Measurements from ENCODE around the gene ARMCX2. TPM values are rescaled to one million over a fixed set of nuclear protein-coding genes. Genes with fewer than 3 reads are reported as not detected.

The ARMCX2 gene
- total RNA-seq, 1 experiment from 2014 or later = 0.98 TPM

DNA sequence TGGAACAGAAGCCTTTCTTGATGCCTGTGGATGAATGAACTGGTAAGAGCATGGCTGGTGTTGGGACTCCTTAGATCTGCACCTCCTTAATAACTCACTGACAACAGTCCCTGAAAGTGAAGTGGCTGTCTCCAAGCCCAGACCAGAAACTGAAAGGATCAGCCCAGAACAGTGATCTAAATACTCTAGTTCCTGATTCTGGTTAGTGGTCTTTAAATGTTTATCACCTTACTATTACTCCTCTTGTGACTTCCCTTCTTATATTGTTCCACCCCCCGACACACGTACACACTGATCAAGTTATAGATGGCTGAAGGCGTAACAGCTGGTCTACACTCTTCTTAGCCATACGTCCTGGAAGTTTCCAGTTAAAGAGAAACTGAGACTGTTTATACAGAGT, 33.8 kb upstream of the ARMCX2 start:
- TF ChIP-seq EZH2phosphoT487 (IDR thresholded peaks at IDR 0.05; ENCODE audit: borderline replicate concordance, low read length) (no peak), EZH2 (IDR thresholded peaks at IDR 0.05; ENCODE audit: low read length, unreplicated experiment) (no peak)
- TF ChIP-seq, protein P1, sequence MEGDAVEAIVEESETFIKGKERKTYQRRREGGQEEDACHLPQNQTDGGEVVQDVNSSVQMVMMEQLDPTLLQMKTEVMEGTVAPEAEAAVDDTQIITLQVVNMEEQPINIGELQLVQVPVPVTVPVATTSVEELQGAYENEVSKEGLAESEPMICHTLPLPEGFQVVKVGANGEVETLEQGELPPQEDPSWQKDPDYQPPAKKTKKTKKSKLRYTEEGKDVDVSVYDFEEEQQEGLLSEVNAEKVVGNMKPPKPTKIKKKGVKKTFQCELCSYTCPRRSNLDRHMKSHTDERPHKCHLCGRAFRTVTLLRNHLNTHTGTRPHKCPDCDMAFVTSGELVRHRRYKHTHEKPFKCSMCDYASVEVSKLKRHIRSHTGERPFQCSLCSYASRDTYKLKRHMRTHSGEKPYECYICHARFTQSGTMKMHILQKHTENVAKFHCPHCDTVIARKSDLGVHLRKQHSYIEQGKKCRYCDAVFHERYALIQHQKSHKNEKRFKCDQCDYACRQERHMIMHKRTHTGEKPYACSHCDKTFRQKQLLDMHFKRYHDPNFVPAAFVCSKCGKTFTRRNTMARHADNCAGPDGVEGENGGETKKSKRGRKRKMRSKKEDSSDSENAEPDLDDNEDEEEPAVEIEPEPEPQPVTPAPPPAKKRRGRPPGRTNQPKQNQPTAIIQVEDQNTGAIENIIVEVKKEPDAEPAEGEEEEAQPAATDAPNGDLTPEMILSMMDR (conservative IDR thresholded peaks at IDR 0.05; ENCODE audit: low read depth, low read length) = no peak
- H3K27ac ChIP-seq (ENCODE audit: low read length) = no peak overlapping the region
- no peaks in the 10 kb centered on the region for H3K9me3 ChIP-seq (ENCODE audit: low read length)
- H3K79me2 ChIP-seq (ENCODE audit: low read length) = no peaks in the 10 kb centered on the region
- peaks cover 13% of the 10 kb centered on the region for H3K27me3 ChIP-seq (ENCODE audit: low read length)
- POLR2A ChIA-PET (ENCODE audit: unreplicated experiment) = no interaction called here
- no peaks in the 10 kb centered on the region for H3F3A ChIP-seq (ENCODE audit: low read length, unreplicated experiment)
- no peaks in the 10 kb centered on the region for H3K9me2 ChIP-seq (replicated peaks; ENCODE audit: low read length)
- H3K9ac ChIP-seq (ENCODE audit: low read length) = no peak overlapping the region
- no TSS peak for BruUV-seq (replicated peaks)
- CTCF ChIA-PET = no interaction called here
- no peaks in the 10 kb centered on the region for H4K20me1 ChIP-seq (ENCODE audit: low read length)
- no peak overlapping the region for H3K4me2 ChIP-seq (ENCODE audit: low read length)
- H3K36me3 ChIP-seq (ENCODE audit: low read depth, low read length) = no peaks in the 10 kb centered on the region
- ATAC-seq (no peak), DNase-seq (no peak)
- no peaks in the 10 kb centered on the region for H3K4me1 ChIP-seq (ENCODE audit: insufficient read depth, low read length)
- no peak overlapping the region for H2AFZ ChIP-seq (ENCODE audit: low read length)
- H3K4me3 ChIP-seq (ENCODE audit: low read length) = no peak overlapping the region
- intact Hi-C loops (cut with micrococcal nuclease) = no loop called here

DNA sequence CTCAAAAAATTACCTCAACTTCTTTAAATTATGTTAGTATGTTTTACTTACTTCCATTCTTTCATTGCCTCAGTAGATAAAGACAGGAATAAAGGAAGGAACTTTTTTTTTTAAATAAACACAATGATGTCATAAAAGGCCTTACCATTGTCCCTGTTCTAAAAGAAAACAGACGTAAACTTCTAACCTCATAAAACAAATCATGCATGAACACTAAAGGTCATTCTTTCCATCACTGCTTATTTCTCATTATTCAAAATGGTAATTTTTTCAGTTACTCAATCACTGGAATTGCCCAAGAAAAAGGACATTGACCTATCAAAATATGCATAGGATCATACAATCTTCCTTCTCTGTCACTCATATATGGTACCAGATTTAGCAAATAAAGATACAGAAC, 32.2 kb upstream of the ARMCX2 start:
- H3K27me3 ChIP-seq (ENCODE audit: low read length) = peaks cover 23% of the 10 kb centered on the region
- ChIA-PET CTCF (no interaction called here), POLR2A (ENCODE audit: unreplicated experiment) (no interaction called here)
- no peaks in the 10 kb centered on the region for H3F3A ChIP-seq (ENCODE audit: low read length, unreplicated experiment)
- H3K27ac ChIP-seq (ENCODE audit: low read length) = no peak overlapping the region
- TF ChIP-seq EZH2phosphoT487 (IDR thresholded peaks at IDR 0.05; ENCODE audit: borderline replicate concordance, low read length) = no peak
- TF ChIP-seq EZH2 (IDR thresholded peaks at IDR 0.05; ENCODE audit: low read length, unreplicated experiment) = no peak
- TF ChIP-seq, protein P1 (conservative IDR thresholded peaks at IDR 0.05; ENCODE audit: low read depth, low read length) = no peak
- intact Hi-C loops (cut with micrococcal nuclease) = no loop called here
- no peak overlapping the region for H2AFZ ChIP-seq (ENCODE audit: low read length)
- H3K4me1 ChIP-seq (ENCODE audit: insufficient read depth, low read length) = no peaks in the 10 kb centered on the region
- no peak for DNase-seq
- H3K79me2 ChIP-seq (ENCODE audit: low read length) = no peaks in the 10 kb centered on the region
- no peak overlapping the region for H3K4me2 ChIP-seq (ENCODE audit: low read length)
- H3K4me3 ChIP-seq (ENCODE audit: low read length) = no peak overlapping the region
- no peaks in the 10 kb centered on the region for H4K20me1 ChIP-seq (ENCODE audit: low read length)
- H3K9me2 ChIP-seq (replicated peaks; ENCODE audit: low read length) = no peaks in the 10 kb centered on the region
- H3K9ac ChIP-seq (ENCODE audit: low read length) = no peak overlapping the region
- no peaks in the 10 kb centered on the region for H3K36me3 ChIP-seq (ENCODE audit: low read depth, low read length)
- BruUV-seq (replicated peaks) = no TSS peak
- H3K9me3 ChIP-seq (ENCODE audit: low read length) = no peaks in the 10 kb centered on the region
- no peak for ATAC-seq

DNA sequence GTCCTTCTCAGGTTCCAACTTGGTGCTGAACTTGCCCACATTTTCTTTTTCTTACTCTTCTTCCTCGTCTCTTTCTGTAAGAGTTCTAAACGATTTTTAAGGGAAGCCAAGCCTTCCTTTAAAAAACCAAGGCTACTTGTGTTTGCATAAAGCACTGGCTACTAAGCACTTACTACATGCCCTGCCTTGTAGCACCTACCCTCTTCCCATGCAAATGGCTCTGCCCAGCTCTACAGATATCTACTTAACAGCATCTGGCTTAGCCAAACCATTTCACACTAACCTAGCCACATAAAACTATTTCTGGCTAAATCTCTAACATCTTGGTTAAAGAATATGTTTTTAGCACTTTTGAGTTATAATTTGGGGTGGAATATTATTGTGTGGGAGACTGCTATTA, 26.9 kb upstream of the ARMCX2 start:
- no peaks in the 10 kb centered on the region for H3K9me2 ChIP-seq (replicated peaks; ENCODE audit: low read length)
- H3K4me2 ChIP-seq (ENCODE audit: low read length) = no peak overlapping the region
- ChIA-PET POLR2A (ENCODE audit: unreplicated experiment) (no interaction called here), CTCF (interaction anchor here (0.6 kb wide), 1 partner anchor 90 kb away, joined by 4 read pairs; no protein-coding TSS in a partner anchor)
- no peaks in the 10 kb centered on the region for H3F3A ChIP-seq (ENCODE audit: low read length, unreplicated experiment)
- ATAC-seq (no peak), DNase-seq (no peak)
- intact Hi-C loops (cut with micrococcal nuclease) = no loop called here
- H3K9ac ChIP-seq (ENCODE audit: low read length) = no peak overlapping the region
- no peaks in the 10 kb centered on the region for H3K36me3 ChIP-seq (ENCODE audit: low read depth, low read length)
- no TSS peak for BruUV-seq (replicated peaks)
- H3K9me3 ChIP-seq (ENCODE audit: low read length) = no peaks in the 10 kb centered on the region
- H2AFZ ChIP-seq (ENCODE audit: low read length) = no peak overlapping the region
- H3K27me3 ChIP-seq (ENCODE audit: low read length) = peaks cover 35% of the 10 kb centered on the region; the same call in 1 of the 2 replicates
- TF ChIP-seq, protein P1 (conservative IDR thresholded peaks at IDR 0.05; ENCODE audit: low read depth, low read length) = no peak
- no peak for TF ChIP-seq EZH2 (IDR thresholded peaks at IDR 0.05; ENCODE audit: low read length, unreplicated experiment)
- no peak for TF ChIP-seq EZH2phosphoT487 (IDR thresholded peaks at IDR 0.05; ENCODE audit: borderline replicate concordance, low read length)
- no peaks in the 10 kb centered on the region for H4K20me1 ChIP-seq (ENCODE audit: low read length)
- no peak overlapping the region for H3K4me3 ChIP-seq (ENCODE audit: low read length)
- no peaks in the 10 kb centered on the region for H3K4me1 ChIP-seq (ENCODE audit: insufficient read depth, low read length)
- H3K27ac ChIP-seq (ENCODE audit: low read length) = no peak overlapping the region
- no peaks in the 10 kb centered on the region for H3K79me2 ChIP-seq (ENCODE audit: low read length)
